HG03159 (cell line): ENCODE data around the gene FOXO3B.
"Not testable (repeated sequence)": the region's sequence is repeated elsewhere in the genome, so short reads cannot be mapped to it uniquely, and the experiment has no call there.

Experiments
- ATAC-seq: cut with Tn5 transposase; IDR thresholded peaks from one replicate; pipeline ENCODE4 v1.9.1; 2021; ENCODE audit warnings: mild to moderate bottlenecking, moderate library complexity; ENCODE audit not compliant: unreplicated experiment

FOXO3B gene

DNA sequence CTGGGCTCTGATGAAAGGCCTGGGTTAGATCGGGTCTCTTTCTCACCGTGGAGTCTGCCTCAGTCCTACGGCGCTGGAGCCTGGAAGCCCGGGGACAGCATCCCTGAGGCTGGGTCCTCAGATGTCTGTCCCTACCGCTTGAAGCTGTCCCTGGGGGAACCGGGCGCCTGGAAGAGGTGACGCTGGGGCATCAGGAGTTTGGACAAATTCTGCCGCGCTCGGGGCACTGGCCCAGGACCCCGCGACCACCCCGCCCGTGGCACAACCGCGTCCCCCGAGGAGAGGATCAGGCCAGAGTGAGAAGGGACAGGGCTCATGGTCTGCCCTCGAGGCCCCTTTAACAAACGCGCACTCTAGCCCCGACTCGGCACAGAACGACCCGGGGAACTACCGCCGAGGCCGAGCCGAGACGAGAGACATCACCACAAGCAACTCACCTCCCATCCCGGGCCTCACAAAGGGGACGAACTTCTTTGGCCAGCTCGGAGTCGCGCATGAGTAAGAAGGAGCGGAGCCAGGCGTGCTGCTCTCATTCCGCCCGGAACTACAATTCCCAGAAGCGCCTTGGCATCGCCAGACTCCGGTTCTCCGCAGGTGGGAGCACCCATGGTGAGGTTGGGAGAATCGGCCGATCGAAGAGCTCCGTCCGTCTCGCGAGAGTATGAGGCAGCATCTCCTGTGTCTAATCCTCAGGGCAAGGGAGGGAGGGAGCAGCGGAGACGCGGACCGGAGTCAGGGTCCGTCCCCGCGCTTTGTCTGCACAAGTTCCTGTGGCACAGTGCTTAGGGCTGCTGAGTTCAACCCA, at the start of gene FOXO3B:
FOXO3B (minus strand) TSS at position 548 of the 805 bp plus-strand sequence. CDS start 663 bp downstream, outside the sequence.
- ATAC-seq: peak; percentile 90

DNA sequence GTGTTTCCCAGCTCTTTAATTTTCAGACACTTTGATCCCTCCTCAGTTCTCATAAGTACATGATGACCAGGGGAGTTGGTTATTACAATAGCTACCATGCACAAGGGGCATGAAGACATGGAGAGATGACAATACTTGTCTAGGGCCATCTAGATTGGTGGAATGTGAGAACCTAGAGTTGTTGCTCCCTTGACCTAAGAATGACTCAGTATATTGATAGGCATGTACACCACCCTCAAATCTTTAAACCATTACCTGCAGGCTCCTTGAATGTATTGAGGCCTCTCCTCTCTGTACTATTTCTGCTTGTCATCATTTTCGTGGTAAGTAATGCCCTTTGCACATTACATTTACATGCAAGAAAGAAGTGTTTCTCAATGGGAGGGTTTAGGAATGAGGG, 41.4 kb upstream of the FOXO3B start:
- not testable (repeated sequence) for ATAC-seq

DNA sequence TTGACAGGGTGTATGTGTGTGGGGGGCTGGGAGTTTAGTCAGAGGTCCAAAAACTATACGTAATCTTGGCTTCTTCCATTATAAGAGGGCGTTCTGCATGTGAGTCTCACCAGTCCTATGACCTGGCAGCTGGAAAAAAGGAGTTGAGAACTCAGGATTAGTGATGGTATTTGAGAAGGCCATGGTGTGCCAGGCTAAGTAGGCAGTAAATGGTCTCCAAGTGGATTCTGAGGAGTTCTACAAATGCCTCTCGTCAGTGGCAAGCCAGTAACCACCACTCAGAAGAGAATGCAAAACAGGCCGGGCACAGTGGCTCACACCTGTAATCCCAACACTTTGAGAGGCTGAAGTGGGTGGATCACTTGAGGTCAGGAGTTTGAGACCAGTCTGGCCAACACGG, 40.5 kb upstream of the FOXO3B start:
- not testable (repeated sequence) for ATAC-seq

DNA sequence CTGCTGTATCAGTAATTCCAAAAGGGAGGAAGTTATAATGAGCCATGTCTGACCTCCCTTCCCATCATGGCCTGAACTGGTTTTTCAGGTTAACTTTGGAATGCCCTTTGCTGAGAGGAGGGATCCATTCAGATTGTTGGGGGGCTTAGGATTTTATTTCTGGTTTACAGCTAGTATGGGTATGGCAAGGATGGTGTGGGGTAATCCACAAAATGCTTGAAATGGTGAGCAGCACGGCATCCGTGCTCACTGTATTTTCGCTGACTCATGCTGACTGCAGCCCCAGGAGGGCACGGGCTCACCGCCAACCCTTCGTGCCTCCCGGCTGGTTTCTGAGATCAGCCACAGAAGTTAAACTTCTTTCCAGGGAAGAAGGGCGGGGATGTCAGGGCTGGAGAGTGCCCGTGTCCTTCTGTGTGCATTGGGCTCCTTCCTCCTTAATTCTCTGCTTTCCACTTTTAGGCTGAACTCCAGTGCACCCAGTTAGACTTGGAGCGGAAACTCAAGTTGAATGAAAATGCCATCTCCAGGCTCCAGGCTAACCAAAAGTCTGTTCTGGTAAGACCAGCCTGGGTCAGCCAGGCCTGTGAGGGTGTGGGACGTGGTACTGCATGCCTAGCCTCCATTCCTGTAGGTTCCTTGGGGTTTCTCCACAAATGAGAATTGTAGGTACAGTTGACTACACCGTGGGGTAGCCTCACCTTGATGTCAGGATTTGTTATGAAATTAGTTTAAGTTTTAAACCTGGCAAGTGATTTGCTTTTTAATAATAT, 39.8 kb upstream of the FOXO3B start:
- ATAC-seq: not testable (repeated sequence)

DNA sequence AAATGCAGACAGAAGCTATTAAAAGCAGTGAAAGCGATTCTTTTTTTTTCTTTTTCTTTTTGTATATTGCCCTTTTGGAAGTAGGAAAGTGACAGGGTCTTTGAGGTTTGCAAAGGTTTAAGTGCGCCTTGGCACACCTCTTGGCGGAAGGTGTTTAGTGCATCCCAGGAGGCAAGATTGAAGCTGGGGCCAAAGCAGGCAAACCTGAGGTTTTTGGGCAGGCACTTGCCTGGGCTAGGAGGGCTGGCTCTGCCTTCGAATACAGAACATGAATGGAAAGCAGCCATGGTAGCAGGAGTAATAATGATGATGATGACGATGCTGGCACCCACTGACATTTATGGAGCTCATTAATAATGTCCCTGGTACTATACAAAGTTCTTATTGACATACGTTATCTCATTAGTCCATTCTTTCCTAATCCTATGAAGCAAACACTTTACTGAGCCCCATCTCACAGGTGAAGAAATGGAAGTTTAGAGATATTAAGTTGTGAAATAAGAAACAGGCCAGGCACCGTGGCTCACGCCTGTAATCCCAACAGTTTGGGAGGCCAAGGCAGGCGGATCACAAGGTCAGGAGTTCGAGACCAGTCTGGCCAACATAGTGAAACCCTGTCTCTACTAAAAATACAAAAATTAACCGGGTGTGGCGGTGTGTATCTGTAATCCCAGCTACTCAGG, 37.5 kb upstream of the FOXO3B start:
- not testable (repeated sequence) for ATAC-seq

DNA sequence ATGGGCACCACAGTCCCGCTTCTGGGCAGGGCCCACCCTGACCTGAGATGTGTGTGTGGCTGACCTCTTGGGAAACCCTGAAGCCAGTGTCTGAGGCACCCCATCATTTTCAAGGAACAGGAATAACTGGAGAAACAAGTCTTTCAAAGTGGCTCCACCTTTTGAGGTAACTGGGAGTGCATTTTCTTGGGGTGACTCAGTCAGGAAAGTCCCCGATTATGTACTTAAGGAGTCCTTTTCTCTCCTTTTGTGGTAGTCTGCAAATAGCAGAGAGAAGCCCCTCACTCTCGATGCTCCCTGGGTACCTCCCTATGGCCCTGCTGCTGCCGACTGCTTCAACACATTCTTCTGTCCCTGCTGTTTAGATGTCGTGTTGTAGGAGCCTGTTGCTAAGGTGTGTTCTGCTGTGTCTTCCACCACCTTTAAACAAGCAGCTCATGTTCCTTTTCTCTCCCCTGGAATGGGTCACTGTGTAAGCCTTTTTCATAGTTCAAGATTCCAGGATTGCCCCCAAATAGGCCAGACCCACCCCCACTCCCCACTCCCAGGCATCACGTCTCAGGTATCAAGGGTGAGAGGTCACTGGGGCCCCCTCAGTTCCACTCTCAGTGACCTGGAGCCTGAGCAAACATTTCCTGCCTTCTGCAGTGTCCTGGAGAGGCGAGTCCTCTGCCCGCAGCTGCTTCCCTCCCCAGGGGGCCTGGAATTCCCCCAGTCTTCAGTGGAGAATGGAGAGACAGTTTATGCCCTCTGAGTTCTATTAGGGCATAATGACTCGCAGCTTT, 36.7 kb upstream of the FOXO3B start:
- not testable (repeated sequence) for ATAC-seq

DNA sequence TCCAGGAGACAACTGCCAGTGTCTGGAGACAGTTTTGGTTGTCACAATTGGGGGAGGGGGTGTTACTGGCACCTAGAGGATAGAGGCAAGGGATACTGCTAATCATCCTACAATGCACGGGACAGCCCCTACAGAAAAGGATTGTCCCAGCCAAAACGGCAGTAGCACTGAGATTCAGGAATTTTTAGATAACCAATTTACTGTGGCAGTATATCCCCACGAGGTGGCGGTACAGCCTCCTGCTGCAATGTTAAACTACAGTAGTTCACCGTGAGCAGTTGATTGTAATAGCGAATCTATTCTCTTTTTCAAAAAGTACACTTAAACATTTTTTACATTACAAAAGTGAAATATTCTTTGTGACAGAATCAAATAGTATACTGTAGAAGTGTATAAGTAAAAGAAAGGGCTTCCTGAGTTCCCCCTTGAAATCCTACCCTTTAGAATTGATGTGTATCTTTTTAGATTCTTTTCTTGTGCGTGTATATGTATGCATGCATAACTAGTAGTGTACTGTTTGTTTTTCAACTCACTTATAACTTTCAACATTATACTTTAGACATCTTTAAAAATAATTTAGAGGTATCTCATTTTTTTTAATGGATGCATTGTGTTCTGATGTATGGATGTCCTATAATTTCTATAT, 30.4 kb upstream of the FOXO3B start:
- ATAC-seq: not testable (repeated sequence)

DNA sequence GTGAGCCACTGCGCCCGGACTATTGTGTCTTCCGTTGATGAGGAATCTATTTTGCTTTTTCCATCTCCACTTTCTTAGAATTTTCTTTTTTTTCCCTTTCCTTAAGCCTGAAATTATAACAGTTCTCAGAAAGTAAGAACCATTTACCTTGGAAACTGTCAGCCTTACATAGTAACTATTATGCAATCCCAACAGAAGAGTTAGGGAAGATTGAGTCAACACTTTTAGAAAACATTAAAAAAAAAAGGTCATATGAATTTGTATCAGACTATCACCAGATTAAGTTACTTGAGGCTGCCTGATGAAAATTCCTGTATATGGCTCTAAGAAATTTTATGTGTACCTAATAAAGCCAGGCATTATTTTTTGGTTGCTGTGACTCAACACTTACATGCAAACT, 26.1 kb upstream of the FOXO3B start:
- ATAC-seq: not testable (repeated sequence)

DNA sequence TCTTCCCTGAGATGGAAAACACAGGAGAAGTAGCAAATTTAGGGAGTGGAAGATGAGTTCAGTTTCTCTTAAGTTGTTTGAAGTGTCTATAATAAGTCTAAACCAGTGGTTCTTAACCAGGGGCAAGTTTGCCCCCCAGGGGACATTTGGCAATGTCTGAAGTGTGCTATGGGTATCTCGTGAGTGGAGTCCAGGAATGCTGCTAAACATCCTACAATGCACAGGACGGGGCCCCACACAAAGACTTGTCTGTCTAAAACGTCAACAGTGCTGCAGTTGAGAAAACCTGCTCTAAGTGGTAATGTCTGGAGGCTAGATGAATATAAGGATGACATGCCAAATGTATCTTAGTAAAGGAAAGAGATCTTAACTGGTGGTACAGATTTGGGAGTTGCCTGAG, 23.8 kb upstream of the FOXO3B start:
- not testable (repeated sequence) for ATAC-seq

DNA sequence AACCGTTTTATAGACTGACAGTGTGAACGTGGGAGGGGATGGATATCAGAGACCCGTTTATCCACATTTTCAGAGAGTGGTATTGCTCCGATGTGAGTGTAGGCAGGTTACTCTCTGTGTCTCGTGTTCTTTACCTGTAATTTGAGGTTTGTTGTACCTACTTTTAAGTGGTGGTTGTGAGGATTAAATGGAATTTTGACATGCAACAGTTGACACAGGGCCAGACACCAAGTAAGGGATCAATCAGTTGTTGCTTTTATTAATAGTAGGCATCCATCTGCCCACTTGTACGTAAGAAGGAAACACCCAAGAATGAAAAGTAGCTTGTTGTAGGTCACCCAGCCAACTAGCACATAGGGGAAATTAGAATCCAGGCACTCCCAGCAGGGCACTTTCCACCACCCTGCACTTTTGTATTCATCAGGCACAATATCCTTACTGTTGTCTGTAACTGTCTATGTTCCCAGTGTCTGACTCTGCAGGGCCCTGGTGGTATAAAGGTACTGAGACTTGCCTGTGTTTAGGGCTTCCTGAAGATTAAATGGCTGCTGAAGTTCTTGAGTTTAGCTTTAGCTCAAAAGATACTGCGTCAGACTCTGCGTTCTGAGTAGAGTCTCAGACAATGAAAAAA, 16.5 kb upstream of the FOXO3B start:
- not testable (repeated sequence) for ATAC-seq

DNA sequence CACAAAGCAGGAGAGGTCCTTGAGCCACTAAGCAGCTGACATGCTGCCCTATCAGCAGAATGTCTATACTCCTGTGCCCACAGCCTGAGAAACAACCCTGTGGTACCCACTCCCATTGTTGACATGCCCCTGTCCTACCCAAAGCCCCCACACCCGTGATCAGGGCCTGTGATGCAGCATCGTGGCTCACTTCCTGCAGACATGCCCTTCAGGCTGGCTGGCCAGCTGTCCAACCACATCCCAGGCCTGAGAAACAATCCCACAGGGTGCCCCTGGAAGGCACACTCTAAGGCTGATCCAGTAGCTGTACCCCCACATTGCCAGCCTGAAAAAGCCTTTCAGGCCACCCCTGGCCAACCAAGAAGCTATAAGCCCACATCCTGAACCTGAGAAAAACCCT, 13.0 kb upstream of the FOXO3B start:
- ATAC-seq: not testable (repeated sequence)

DNA sequence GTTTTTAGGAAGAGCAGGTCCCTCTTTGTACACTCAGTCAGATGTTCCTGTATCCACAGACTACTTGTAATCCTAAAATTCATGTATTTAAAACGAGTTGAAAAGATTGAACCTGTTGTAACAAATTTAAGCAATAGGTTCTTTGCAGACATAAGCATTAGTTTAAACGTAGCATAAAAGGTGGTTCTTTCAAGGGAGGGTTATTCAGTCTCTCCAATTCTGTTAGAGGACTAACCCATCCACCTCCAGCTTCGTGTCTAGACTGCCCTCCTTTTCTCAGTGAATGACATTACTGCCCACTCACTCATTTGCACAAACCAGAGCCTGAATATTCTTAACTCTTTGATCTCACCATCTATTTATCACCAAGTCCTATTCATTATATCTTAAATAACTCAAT, 554 bp upstream of the FOXO3B start:
- ATAC-seq: not testable (repeated sequence)

DNA sequence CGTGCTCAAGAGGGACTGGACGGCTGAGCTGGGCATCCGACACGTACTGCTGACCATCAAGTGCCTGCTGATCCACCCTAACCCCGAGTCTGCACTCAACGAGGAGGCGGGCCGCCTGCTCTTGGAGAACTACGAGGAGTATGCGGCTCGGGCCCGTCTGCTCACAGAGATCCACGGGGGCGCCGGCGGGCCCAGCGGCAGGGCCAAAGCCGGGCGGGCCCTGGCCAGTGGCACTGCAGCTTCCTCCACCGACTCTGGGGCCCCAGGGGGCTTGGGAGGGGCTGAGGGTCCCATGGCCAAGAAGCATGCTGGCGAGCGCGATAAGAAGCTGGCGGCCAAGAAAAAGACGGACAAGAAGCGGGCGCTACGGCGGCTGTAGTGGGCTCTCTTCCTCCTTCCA, 4.7 kb downstream of the FOXO3B start:
- not testable (repeated sequence) for ATAC-seq

DNA sequence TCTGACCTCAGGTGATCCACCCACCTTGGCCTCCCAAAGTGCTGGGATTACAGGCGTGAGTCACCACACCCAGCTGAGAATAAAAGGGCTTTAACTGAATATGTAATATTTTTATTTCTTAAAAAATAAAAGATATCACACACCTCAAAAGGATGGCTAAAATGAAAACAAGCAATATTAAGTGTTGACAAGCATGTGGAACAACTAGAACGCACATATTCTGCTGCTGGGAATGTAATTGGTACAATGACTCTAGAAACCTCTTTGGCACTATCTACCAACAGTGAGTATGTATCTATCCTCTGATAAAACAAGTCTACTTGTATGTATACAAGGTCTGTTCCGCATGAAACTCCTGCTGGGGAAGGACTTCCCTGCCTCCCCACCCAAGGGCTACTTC, 5.2 kb downstream of the FOXO3B start:
- ATAC-seq: not testable (repeated sequence)

DNA sequence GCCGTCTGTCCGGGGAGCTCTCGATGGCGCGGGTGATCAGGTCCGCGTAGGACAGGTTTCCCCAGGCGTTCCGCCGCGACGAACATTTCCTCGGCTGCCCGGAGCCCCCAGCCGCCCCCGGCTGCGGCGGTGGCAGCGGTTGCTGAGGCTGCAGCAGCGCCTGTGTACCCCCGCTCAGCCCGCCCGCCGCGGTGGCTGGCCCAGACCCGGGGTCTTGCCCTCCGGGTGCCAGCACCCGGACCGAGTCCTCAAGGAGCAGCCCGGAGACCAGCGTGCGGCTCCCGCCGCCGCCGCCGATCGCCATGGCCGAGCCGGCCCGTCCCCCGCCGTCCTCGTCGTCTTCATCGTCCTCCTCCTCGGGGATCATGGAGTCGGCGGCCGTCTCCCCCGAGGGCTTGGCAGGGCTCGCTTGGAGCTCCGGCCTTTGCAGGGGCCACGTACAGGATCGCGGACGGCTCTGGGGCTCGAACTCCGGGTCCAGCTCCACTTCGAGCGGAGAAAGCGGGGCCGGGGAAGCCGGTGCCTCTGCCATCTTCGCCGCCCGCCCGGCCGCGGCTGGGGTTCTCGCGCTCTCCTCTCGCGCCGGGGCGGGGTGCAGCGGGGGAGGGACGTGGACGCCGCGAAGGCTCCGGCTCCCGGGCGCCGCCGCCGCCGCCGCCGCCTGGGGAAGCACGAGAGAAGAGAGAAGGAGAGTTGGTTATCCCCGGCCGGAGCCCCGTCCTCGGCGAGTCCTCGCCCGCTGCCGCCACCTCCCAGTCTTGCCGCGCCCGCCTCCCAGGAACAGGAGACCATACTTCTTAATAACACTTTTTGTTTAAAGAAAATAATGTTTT, 9.5 kb downstream of the FOXO3B start:
- not testable (repeated sequence) for ATAC-seq

DNA sequence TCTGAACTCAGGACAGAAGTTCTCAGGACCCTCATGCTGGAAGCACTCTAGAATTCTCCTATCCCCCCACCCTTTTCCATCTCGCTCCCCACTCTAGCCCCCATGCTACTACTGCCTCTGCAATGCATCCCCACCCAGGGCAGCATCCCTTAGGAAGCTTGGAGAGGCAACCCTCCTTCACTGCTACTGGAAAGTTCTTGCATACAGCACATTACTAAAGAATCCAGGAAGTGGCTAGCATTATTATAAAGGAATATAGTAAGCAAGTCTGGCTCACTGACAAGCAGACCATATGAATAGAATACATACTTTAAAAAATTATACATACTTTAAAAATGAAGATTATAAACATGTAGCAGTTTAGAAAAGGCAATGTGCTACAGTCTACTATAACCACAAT, 13.5 kb downstream of the FOXO3B start:
- ATAC-seq: not testable (repeated sequence)

DNA sequence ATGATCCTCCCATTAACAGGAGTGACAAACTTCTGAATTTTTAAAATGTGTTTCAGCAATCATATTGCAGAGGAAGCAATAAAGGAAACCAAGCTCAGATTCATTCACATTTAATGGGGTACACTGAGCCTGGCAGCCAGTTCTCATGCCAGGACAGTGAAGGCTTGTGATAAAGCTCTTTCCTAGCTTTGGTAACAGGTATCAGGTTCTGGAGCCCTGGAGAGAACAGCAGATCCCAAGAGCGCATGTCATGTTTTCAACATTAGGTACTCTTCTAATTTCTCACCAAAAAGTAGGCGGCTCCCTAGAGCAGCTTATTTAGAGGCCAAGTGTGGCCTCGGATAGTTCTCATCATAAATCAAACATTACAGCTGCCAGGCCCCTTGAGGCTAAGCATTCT, 14.6 kb downstream of the FOXO3B start:
- not testable (repeated sequence) for ATAC-seq

DNA sequence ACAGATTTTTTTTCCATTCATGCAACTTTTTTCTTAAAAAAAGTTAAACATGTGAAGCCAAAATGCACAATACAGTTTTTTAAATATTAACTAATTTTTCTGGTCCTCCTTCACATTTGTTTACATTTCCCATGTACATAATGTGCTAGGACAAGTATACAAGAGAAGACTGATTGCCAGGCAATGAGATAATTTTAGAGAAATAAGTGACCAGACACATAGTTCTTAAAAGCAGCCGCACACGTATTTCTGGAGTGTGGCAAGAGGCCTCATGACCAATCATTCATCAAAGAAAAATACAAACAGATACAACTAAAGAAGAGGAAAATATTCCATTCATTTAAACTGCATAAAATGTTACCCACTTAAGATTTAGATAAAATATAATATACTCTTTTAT, 15.8 kb downstream of the FOXO3B start:
- not testable (repeated sequence) for ATAC-seq
